Measurements from ENCODE around the gene THSD4.

The THSD4 gene

GRCh38 chr15:71822890-71823630, 707.8 kb downstream of the THSD4 start:
- H3K27ac ChIP-seq (ENCODE audit: low read length, poor library complexity, severe bottlenecking): no peak overlapping the region
- no peak overlapping the region for H3K4ac ChIP-seq (ENCODE audit: low read depth in 1 of 2, low read length in 2 of 2)
- H4K8ac ChIP-seq (ENCODE audit: low read length): no peak overlapping the region
- H4K91ac ChIP-seq (ENCODE audit: low read length): no peak overlapping the region
- H2AFZ ChIP-seq (ENCODE audit: low read depth, low read length): no peak overlapping the region
- H3K9me3 ChIP-seq (ENCODE audit: control insufficient read depth, low read length): peaks cover 94% of the 10 kb centered on the region
- H3K18ac ChIP-seq (ENCODE audit: low read depth in 1 of 2, low read length in 2 of 2): no peak overlapping the region
- H2AK5ac ChIP-seq (ENCODE audit: low read length, severe bottlenecking): no peak overlapping the region
- no peaks in the 10 kb centered on the region for H3K4me1 ChIP-seq (ENCODE audit: control insufficient read depth, insufficient read depth, low read depth, low read length)
- 98% methylated on average over 2 of the region's 3 CpGs for WGBS
- no peak overlapping the region for H2BK120ac ChIP-seq (ENCODE audit: low read depth, low read length)
- DNase-seq: no peak
- H2BK12ac ChIP-seq (ENCODE audit: low read length in 2 of 2): no peak overlapping the region
- H3K36me3 ChIP-seq (ENCODE audit: control insufficient read depth in 1 of 2, insufficient read depth in 2 of 2, low read depth in 1 of 2, low read length in 2 of 2): peaks cover 19 to 83% of the 10 kb centered on the region in 2 experiments
- no peak overlapping the region for H3K4me3 ChIP-seq (ENCODE audit: insufficient read depth in 1 of 2, low read depth in 1 of 2, low read length in 2 of 2)
- H3K14ac ChIP-seq (ENCODE audit: low read length in 2 of 2): no peak overlapping the region
- no peaks in the 10 kb centered on the region for H3K27me3 ChIP-seq (ENCODE audit: control insufficient read depth in 1 of 2, insufficient read depth in 1 of 2, low read length in 2 of 2)
- no peak overlapping the region for H3K9ac ChIP-seq (ENCODE audit: low read length)
- no peak overlapping the region for H3K4me2 ChIP-seq (ENCODE audit: low read length, poor library complexity, severe bottlenecking)
- no peak overlapping the region for H2BK15ac ChIP-seq (ENCODE audit: low read depth, poor library complexity, severe bottlenecking)
- no peak overlapping the region for H2BK5ac ChIP-seq (ENCODE audit: low read depth, low read length, poor library complexity, severe bottlenecking)
- H3K23ac ChIP-seq (ENCODE audit: low read length in 2 of 2): no peak overlapping the region
- H3K79me1 ChIP-seq (replicated peaks; ENCODE audit: low read length, poor library complexity, severe bottlenecking): peaks cover 1% of the 10 kb centered on the region

GRCh38 chr15:71823801-71824200, 708.5 kb downstream of the THSD4 start:
- no peak overlapping the region for H2BK120ac ChIP-seq (ENCODE audit: low read depth, low read length)
- no peak overlapping the region for H3K18ac ChIP-seq (ENCODE audit: low read depth in 1 of 2, low read length in 2 of 2)
- DNase-seq: no peak
- H3K23ac ChIP-seq (ENCODE audit: low read length in 2 of 2): no peak overlapping the region
- no peak overlapping the region for H4K8ac ChIP-seq (ENCODE audit: low read length)
- no peak overlapping the region for H3K9ac ChIP-seq (ENCODE audit: low read length)
- H3K4me3 ChIP-seq (ENCODE audit: insufficient read depth in 1 of 2, low read depth in 1 of 2, low read length in 2 of 2): no peak overlapping the region
- peaks cover 17 to 90% of the 10 kb centered on the region in 2 experiments for H3K36me3 ChIP-seq (ENCODE audit: control insufficient read depth in 1 of 2, insufficient read depth in 2 of 2, low read depth in 1 of 2, low read length in 2 of 2)
- H3K27me3 ChIP-seq (ENCODE audit: control insufficient read depth in 1 of 2, insufficient read depth in 1 of 2, low read length in 2 of 2): no peaks in the 10 kb centered on the region
- H2BK12ac ChIP-seq (ENCODE audit: low read length in 2 of 2): no peak overlapping the region
- no peak overlapping the region for H3K4ac ChIP-seq (ENCODE audit: low read depth in 1 of 2, low read length in 2 of 2)
- no peak overlapping the region for H3K4me2 ChIP-seq (ENCODE audit: low read length, poor library complexity, severe bottlenecking)
- H3K79me1 ChIP-seq (replicated peaks; ENCODE audit: low read length, poor library complexity, severe bottlenecking): peaks cover 1% of the 10 kb centered on the region
- no peak overlapping the region for H3K27ac ChIP-seq (ENCODE audit: low read length, poor library complexity, severe bottlenecking)
- H2BK5ac ChIP-seq (ENCODE audit: low read depth, low read length, poor library complexity, severe bottlenecking): no peak overlapping the region
- no peak overlapping the region for H4K91ac ChIP-seq (ENCODE audit: low read length)
- no peaks in the 10 kb centered on the region for H3K4me1 ChIP-seq (ENCODE audit: control insufficient read depth, insufficient read depth, low read depth, low read length)
- no peak overlapping the region for H3K14ac ChIP-seq (ENCODE audit: low read length in 2 of 2)
- no peak overlapping the region for H2AK5ac ChIP-seq (ENCODE audit: low read length, severe bottlenecking)
- H2BK15ac ChIP-seq (ENCODE audit: low read depth, poor library complexity, severe bottlenecking): no peak overlapping the region
- peaks cover 93% of the 10 kb centered on the region for H3K9me3 ChIP-seq (ENCODE audit: control insufficient read depth, low read length)
- WGBS: 83% methylated on average over 3 of the region's 3 CpGs
- no peak overlapping the region for H2AFZ ChIP-seq (ENCODE audit: low read depth, low read length)

- H3K27ac ChIP-seq (ENCODE audit: low read length, poor library complexity, severe bottlenecking): no peak overlapping the region
- no peaks in the 10 kb centered on the region for H3K4me1 ChIP-seq (ENCODE audit: control insufficient read depth, insufficient read depth, low read depth, low read length)
- no peak overlapping the region for H2BK15ac ChIP-seq (ENCODE audit: low read depth, poor library complexity, severe bottlenecking)
- H3K4ac ChIP-seq (ENCODE audit: low read depth in 1 of 2, low read length in 2 of 2): no peak overlapping the region
- H4K8ac ChIP-seq (ENCODE audit: low read length): no peak overlapping the region
- H3K27me3 ChIP-seq (ENCODE audit: control insufficient read depth in 1 of 2, insufficient read depth in 1 of 2, low read length in 2 of 2): no peaks in the 10 kb centered on the region
- peaks cover 93% of the 10 kb centered on the region for H3K9me3 ChIP-seq (ENCODE audit: control insufficient read depth, low read length)
- H3K4me3 ChIP-seq (ENCODE audit: insufficient read depth in 1 of 2, low read depth in 1 of 2, low read length in 2 of 2): no peak overlapping the region
- H2BK120ac ChIP-seq (ENCODE audit: low read depth, low read length): no peak overlapping the region
- H2BK12ac ChIP-seq (ENCODE audit: low read length in 2 of 2): no peak overlapping the region
- H4K91ac ChIP-seq (ENCODE audit: low read length): no peak overlapping the region
- WGBS: 95% methylated on average over 3 of the region's 4 CpGs
- no peak overlapping the region for H3K4me2 ChIP-seq (ENCODE audit: low read length, poor library complexity, severe bottlenecking)
- peaks cover 23 to 95% of the 10 kb centered on the region in 2 experiments for H3K36me3 ChIP-seq (ENCODE audit: control insufficient read depth in 1 of 2, insufficient read depth in 2 of 2, low read depth in 1 of 2, low read length in 2 of 2)
- no peak overlapping the region for H2AFZ ChIP-seq (ENCODE audit: low read depth, low read length)
- H3K23ac ChIP-seq (ENCODE audit: low read length in 2 of 2): no peak overlapping the region
- H3K14ac ChIP-seq (ENCODE audit: low read length in 2 of 2): no peak overlapping the region
- no peak overlapping the region for H3K9ac ChIP-seq (ENCODE audit: low read length)
- no peak overlapping the region for H2BK5ac ChIP-seq (ENCODE audit: low read depth, low read length, poor library complexity, severe bottlenecking)
- H2AK5ac ChIP-seq (ENCODE audit: low read length, severe bottlenecking): no peak overlapping the region
- no peak for DNase-seq
- H3K79me1 ChIP-seq (replicated peaks; ENCODE audit: low read length, poor library complexity, severe bottlenecking): peaks cover 1% of the 10 kb centered on the region
- H3K18ac ChIP-seq (ENCODE audit: low read depth in 1 of 2, low read length in 2 of 2): no peak overlapping the region
Measured at GRCh38 chr15:71825021-71825730, 709.9 kb downstream of the THSD4 start.

DNA sequence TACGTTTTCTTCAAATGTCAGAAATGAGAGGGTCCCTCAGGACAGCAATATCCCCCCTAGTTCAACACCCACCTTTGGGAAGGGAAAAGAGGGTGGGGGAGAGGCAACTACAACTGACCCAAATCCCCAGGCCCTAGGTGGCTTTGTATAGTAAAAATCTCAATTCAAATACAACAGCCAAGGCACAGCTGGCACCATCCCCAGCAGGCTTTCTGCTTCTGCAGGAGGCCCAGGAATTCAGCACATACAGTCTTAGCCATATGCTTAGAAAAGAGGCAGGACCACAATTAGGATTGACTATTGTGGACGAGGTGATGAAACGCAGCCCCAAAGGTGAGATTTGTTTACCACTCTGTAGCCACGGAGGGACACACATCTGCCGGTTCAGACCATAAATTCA, 710.9 kb downstream of the THSD4 start:
- no peak overlapping the region for H2BK120ac ChIP-seq (ENCODE audit: low read depth, low read length)
- H3K4me3 ChIP-seq (ENCODE audit: insufficient read depth in 1 of 2, low read depth in 1 of 2, low read length in 2 of 2): no peak overlapping the region
- H3K9me3 ChIP-seq (ENCODE audit: control insufficient read depth, low read length): peaks cover 84% of the 10 kb centered on the region
- H3K18ac ChIP-seq (ENCODE audit: low read depth in 1 of 2, low read length in 2 of 2): no peak overlapping the region
- H3K4ac ChIP-seq (ENCODE audit: low read depth in 1 of 2, low read length in 2 of 2): no peak overlapping the region
- WGBS: 89% methylated on average over 4 of the region's 5 CpGs
- H2AFZ ChIP-seq (ENCODE audit: low read depth, low read length): no peak overlapping the region
- no peak overlapping the region for H3K9ac ChIP-seq (ENCODE audit: low read length)
- peaks cover 1% of the 10 kb centered on the region for H3K79me1 ChIP-seq (replicated peaks; ENCODE audit: low read length, poor library complexity, severe bottlenecking)
- no peaks in the 10 kb centered on the region for H3K4me1 ChIP-seq (ENCODE audit: control insufficient read depth, insufficient read depth, low read depth, low read length)
- no peak overlapping the region for H3K4me2 ChIP-seq (ENCODE audit: low read length, poor library complexity, severe bottlenecking)
- H3K27me3 ChIP-seq (ENCODE audit: control insufficient read depth in 1 of 2, insufficient read depth in 1 of 2, low read length in 2 of 2): no peaks in the 10 kb centered on the region
- H3K14ac ChIP-seq (ENCODE audit: low read length in 2 of 2): no peak overlapping the region
- H3K36me3 ChIP-seq (ENCODE audit: control insufficient read depth in 1 of 2, insufficient read depth in 2 of 2, low read depth in 1 of 2, low read length in 2 of 2): peaks cover 23 to 97% of the 10 kb centered on the region in 2 experiments
- no peak for DNase-seq
- no peak overlapping the region for H3K23ac ChIP-seq (ENCODE audit: low read length in 2 of 2)
- H2BK5ac ChIP-seq (ENCODE audit: low read depth, low read length, poor library complexity, severe bottlenecking): no peak overlapping the region
- no peak overlapping the region for H2BK15ac ChIP-seq (ENCODE audit: low read depth, poor library complexity, severe bottlenecking)
- no peak overlapping the region for H4K8ac ChIP-seq (ENCODE audit: low read length)
- no peak overlapping the region for H4K91ac ChIP-seq (ENCODE audit: low read length)
- no peak overlapping the region for H2AK5ac ChIP-seq (ENCODE audit: low read length, severe bottlenecking)
- no peak overlapping the region for H2BK12ac ChIP-seq (ENCODE audit: low read length in 2 of 2)
- no peak overlapping the region for H3K27ac ChIP-seq (ENCODE audit: low read length, poor library complexity, severe bottlenecking)
